Vagina (tissue), 2 donors: ENCODE results near the gene PLRG1. TPM values are rescaled to one million over a fixed set of nuclear protein-coding genes. Genes with fewer than 3 reads are reported as not detected.

Experiments
- DNase-seq, 2 donors: peaks; one replicate each; pipeline ENCODE4 v3.0.0-alpha.2; 2017; ENCODE audit errors: extremely low spot score in 2 of 2
- H3K27ac ChIP-seq: fragments of 200-600 bp; sonication (generic); one replicate; pipeline ENCODE4 v1.5.1; 2019
- H3K27me3 ChIP-seq: fragments of 200-600 bp; sonication (generic); one replicate; pipeline ENCODE4 v1.5.1; 2019
- H3K36me3 ChIP-seq, 2 donors: fragments of 200-600 bp; sonication (generic); one replicate each; pipeline ENCODE4 v1.5.1; 2017 to 2019
- H3K4me1 ChIP-seq: fragments of 200-600 bp; sonication (generic); one replicate; pipeline ENCODE4 v1.5.1; 2019
- H3K4me3 ChIP-seq, 2 donors: fragments of 200-600 bp; sonication (generic); 1 replicate in 1 of 2; 2 replicates in 1 of 2; pipeline ENCODE4 v1.5.1; 2016 to 2019
- H3K9me3 ChIP-seq: fragments of 200-600 bp; sonication (generic); one replicate; pipeline ENCODE4 v1.5.1; 2019
- POLR2A ChIP-seq, 2 donors: fragments of 450-650 bp; IDR thresholded peaks; one replicate each; pipeline ENCODE4 v1.6.1; 2017; ENCODE audit warnings: antibody characterized with exemption in 2 of 2, mild to moderate bottlenecking in 2 of 2, moderate library complexity in 2 of 2
- POLR2AphosphoS5 ChIP-seq, 2 donors: sonication (generic); formaldehyde crosslinking; IDR thresholded peaks; one replicate each; pipeline ENCODE4 v1.9.0; 2017; ENCODE audit warnings: antibody characterized with exemption in 2 of 2, mild to moderate bottlenecking in 2 of 2, low read depth in 1 of 2; ENCODE audit not compliant: insufficient read depth in 1 of 2
- intact Hi-C: fragments of 100-400 bp; cut with DNase I; formaldehyde crosslinking; loops from one replicate; pipeline ENCODE4 v1.15.1; 2023
- total RNA-seq: library from RNA; depleted of rRNA; stranded (reverse); fragments of >200 nt; gene quantifications from one replicate; pipeline ENCODE4 v1.2.3, GENCODE V29; 2016
- TF ChIP-seq, protein P1 (sequence below), 3 experiments: fragments of 450-650 bp in 2 of 3; fragments of 200-600 bp in 1 of 3; sonication (generic) in 1 of 3; IDR thresholded peaks; one replicate each; pipeline ENCODE4 v1.5.1; 2017 to 2019; ENCODE audit warnings: antibody characterized with exemption in 3 of 3, mild to moderate bottlenecking in 2 of 3, moderate library complexity in 2 of 3

The PLRG1 gene
- total RNA-seq, 1 donor from 2014 or later: 41.3 TPM

DNA sequence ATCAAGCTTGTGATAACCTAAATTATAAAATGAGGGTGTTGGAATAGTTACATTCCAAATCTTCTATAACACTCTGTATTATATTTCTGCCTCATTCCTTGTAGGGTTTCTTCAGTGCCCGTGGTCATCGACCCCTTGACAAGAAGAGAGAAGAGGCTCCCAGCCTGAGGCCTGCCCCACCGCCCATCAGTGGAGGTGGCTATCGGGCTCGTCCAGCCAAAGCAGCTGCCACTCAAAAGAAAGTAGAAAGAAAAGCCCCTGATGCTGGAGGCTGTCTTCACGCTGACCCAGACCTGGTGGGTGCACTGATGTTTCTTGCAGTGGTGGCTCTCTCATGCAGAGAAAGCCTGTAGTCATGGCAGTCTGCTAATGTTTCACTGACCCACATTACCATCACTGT lies 15.5 kb upstream of the PLRG1 start:
- no peaks in the 10 kb centered on the region for H3K9me3 ChIP-seq
- TF ChIP-seq, protein P1, sequence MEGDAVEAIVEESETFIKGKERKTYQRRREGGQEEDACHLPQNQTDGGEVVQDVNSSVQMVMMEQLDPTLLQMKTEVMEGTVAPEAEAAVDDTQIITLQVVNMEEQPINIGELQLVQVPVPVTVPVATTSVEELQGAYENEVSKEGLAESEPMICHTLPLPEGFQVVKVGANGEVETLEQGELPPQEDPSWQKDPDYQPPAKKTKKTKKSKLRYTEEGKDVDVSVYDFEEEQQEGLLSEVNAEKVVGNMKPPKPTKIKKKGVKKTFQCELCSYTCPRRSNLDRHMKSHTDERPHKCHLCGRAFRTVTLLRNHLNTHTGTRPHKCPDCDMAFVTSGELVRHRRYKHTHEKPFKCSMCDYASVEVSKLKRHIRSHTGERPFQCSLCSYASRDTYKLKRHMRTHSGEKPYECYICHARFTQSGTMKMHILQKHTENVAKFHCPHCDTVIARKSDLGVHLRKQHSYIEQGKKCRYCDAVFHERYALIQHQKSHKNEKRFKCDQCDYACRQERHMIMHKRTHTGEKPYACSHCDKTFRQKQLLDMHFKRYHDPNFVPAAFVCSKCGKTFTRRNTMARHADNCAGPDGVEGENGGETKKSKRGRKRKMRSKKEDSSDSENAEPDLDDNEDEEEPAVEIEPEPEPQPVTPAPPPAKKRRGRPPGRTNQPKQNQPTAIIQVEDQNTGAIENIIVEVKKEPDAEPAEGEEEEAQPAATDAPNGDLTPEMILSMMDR (IDR thresholded peaks at IDR 0.05): no peak
- TF ChIP-seq POLR2A (IDR thresholded peaks at IDR 0.05) (no peak), POLR2AphosphoS5 (IDR thresholded peaks at IDR 0.05; ENCODE audit: insufficient read depth in 1 of 2, low read depth in 1 of 2) (no peak)
- no peak overlapping the region for H3K4me3 ChIP-seq
- no peaks in the 10 kb centered on the region for H3K4me1 ChIP-seq
- H3K27me3 ChIP-seq: no peaks in the 10 kb centered on the region
- DNase-seq: no peak
- no peak overlapping the region for H3K27ac ChIP-seq
- H3K36me3 ChIP-seq: no peaks in the 10 kb centered on the region
- intact Hi-C loops: no loop called here

DNA sequence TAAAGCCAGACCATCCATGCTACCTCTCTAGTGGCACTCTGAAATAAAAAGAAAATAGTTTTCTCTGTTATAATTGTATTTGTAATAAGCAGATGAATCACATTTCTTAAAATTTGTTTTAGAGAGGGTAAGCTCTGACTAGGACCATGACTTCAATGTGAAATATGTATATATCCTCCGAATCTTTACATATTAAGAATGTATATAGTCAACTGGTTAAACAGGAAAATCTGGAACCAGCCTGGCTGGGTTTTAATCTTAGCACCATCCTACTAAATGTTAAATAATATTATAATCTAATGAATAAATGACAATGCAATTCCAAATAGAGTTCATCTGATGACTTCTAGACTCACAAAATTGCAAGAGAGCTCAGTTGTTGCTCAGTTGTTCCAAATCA lies 14.1 kb upstream of the PLRG1 start:
- Histone ChIP-seq H3K4me1 (no peaks in the 10 kb centered on the region), H3K27me3 (no peaks in the 10 kb centered on the region), H3K9me3 (no peaks in the 10 kb centered on the region), H3K36me3 (no peaks in the 10 kb centered on the region), H3K27ac (no peak overlapping the region), H3K4me3 (no peak overlapping the region)
- no peak for DNase-seq
- intact Hi-C loops: no loop called here
- TF ChIP-seq POLR2AphosphoS5 (IDR thresholded peaks at IDR 0.05; ENCODE audit: insufficient read depth in 1 of 2, low read depth in 1 of 2): no peak
- TF ChIP-seq, protein P1 (IDR thresholded peaks at IDR 0.05): no peak
- no peak for TF ChIP-seq POLR2A (IDR thresholded peaks at IDR 0.05)

DNA sequence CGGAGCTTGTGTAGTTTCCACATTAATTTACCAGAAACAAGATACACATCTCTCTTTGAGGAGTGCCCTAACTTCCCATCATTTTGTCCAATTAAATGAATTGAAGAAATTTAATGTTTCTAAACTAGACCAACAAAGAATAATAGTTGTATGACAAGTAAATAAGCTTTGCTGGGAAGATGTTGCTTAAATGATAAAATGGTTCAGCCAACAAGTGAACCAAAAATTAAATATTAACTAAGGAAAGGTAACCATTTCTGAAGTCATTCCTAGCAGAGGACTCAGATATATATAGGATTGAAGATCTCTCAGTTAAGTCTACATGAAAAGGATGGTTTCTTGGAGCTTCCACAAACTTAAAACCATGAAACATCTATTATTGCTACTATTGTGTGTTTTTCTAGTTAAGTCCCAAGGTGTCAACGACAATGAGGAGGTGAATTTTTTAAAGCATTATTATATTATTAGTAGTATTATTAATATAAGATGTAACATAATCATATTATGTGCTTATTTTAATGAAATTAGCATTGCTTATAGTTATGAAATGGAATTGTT lies 12.6 kb upstream of the PLRG1 start, which contains the start of gene FGB:
TSS of gene FGB (plus strand) at position 315 of the 558 bp plus-strand sequence. CDS start at position 323, 8 bp downstream.
- no peaks in the 10 kb centered on the region for H3K36me3 ChIP-seq

DNA sequence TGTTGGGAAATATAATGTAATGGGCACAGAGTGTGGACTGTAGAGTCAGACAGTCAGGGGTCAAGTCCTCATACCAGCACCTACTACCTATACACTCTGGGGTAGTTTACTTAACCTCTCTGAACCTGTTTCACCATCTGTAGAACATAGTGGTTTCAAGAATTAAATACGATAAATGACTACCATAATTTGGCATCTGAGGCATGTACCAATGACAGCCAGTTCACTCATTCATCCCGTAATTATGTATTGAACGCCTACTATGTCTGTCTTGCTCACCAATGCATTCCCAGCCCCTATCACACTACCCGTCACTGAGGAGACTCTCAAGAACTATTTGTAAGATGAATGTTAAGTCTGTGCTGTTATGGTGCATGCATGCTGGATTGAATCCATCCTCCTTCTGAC lies 10.6 kb upstream of the PLRG1 start:
- Histone ChIP-seq H3K9me3 (no peaks in the 10 kb centered on the region), H3K27me3 (no peaks in the 10 kb centered on the region), H3K4me1 (no peaks in the 10 kb centered on the region), H3K4me3 (no peak overlapping the region), H3K36me3 (no peaks in the 10 kb centered on the region), H3K27ac (no peak overlapping the region)
- intact Hi-C loops: no loop called here
- no peak for TF ChIP-seq POLR2A (IDR thresholded peaks at IDR 0.05)
- TF ChIP-seq, protein P1 (IDR thresholded peaks at IDR 0.05): no peak
- TF ChIP-seq POLR2AphosphoS5 (IDR thresholded peaks at IDR 0.05; ENCODE audit: insufficient read depth in 1 of 2, low read depth in 1 of 2): no peak
- DNase-seq: no peak

More for the DNA sequence above, 12.6 kb upstream of the PLRG1 start, which contains the start of gene FGB:
- Histone ChIP-seq H3K4me1 (no peaks in the 10 kb centered on the region), H3K27ac (no peak within 1 kb of the TSS), H3K27me3 (no peaks in the 10 kb centered on the region), H3K4me3 (no peak within 1 kb of the TSS), H3K9me3 (no peaks in the 10 kb centered on the region)
- intact Hi-C loops: no loop called here
- DNase-seq: no peak
- TF ChIP-seq, protein P1 (IDR thresholded peaks at IDR 0.05): no peak
- TF ChIP-seq POLR2AphosphoS5 (IDR thresholded peaks at IDR 0.05; ENCODE audit: insufficient read depth in 1 of 2, low read depth in 1 of 2): no peak
- no peak for TF ChIP-seq POLR2A (IDR thresholded peaks at IDR 0.05)

DNA sequence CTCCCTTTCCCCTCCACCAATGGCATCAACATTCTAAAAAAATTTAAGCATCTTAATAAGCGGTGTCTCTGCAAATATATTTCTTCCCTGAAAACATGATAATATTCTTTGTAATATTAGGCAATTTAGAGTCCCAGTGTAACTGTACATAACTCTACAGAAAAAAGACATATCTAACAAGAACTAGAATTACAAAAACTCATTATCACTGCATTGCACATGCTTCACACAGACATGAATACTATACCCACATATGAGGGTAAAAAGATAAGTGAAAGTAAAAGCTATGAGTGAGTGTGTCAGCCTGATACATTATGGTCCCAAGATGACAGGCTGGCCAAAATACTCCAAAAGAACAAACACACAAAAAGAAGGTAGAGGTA lies 10.2 kb upstream of the PLRG1 start:
- no peaks in the 10 kb centered on the region for H3K4me1 ChIP-seq
- H3K36me3 ChIP-seq: no peaks in the 10 kb centered on the region
- H3K9me3 ChIP-seq: no peaks in the 10 kb centered on the region
- no peak for DNase-seq
- no peaks in the 10 kb centered on the region for H3K27me3 ChIP-seq
- no peak overlapping the region for H3K4me3 ChIP-seq
- intact Hi-C loops: no loop called here
- H3K27ac ChIP-seq: no peak overlapping the region
- TF ChIP-seq POLR2AphosphoS5 (IDR thresholded peaks at IDR 0.05; ENCODE audit: insufficient read depth in 1 of 2, low read depth in 1 of 2) (no peak), POLR2A (IDR thresholded peaks at IDR 0.05) (no peak)
- TF ChIP-seq, protein P1 (IDR thresholded peaks at IDR 0.05): no peak
